Esophagus muscularis mucosa (tissue), 4 donors: Measurements from ENCODE around the gene P2RX4. TPM values are rescaled to one million over a fixed set of nuclear protein-coding genes. Genes with fewer than 3 reads are reported as not detected.
"Not testable (repeated sequence)": the region's sequence is repeated elsewhere in the genome, so short reads cannot be mapped to it uniquely, and the experiment has no call there.

Experiments
- DNase-seq: peaks from one replicate; pipeline ENCODE4 v3.0.0-alpha.2; 2017; ENCODE audit errors: extremely low spot score
- H3K27ac ChIP-seq, 4 donors: fragments of 200-600 bp; sonication (generic); replicated peaks in 1 of 4; 1 replicate in 3 of 4; 2 replicates in 1 of 4; pipeline ENCODE4 v1.5.1; 2016 to 2019; ENCODE audit warnings: mild to moderate bottlenecking in 1 of 4
- H3K27me3 ChIP-seq, 4 donors: fragments of 200-600 bp; sonication (generic); one replicate each; pipeline versions ENCODE4 v1.5.1 to v1.6.0; 2016 to 2019
- H3K36me3 ChIP-seq, 4 donors: fragments of 200-600 bp; sonication (generic); one replicate each; pipeline ENCODE4 v1.5.1; 2016 to 2019
- H3K4me1 ChIP-seq, 4 donors: fragments of 200-600 bp; sonication (generic); one replicate each; pipeline ENCODE4 v1.5.1; 2016 to 2019
- H3K4me3 ChIP-seq, 4 donors: fragments of 200-600 bp; sonication (generic); 1 replicate in 2 of 4; 2 replicates in 2 of 4; pipeline ENCODE4 v1.5.1; 2016 to 2019; ENCODE audit warnings: mild to moderate bottlenecking in 4 of 4, moderate library complexity in 1 of 4
- H3K9me3 ChIP-seq, 4 donors: fragments of 200-600 bp; sonication (generic); 1 replicate in 3 of 4; 2 replicates in 1 of 4; pipeline ENCODE4 v1.5.1; 2016 to 2019
- CTCF ChIP-seq, 3 experiments: fragments of 200-600 bp in 2 of 3; fragments of 450-650 bp in 1 of 3; sonication (generic) in 2 of 3; IDR thresholded peaks; one replicate each; pipeline ENCODE4 v1.5.1; 2017 to 2019; ENCODE audit warnings: antibody characterized with exemption in 3 of 3, mild to moderate bottlenecking in 2 of 3, moderate library complexity in 1 of 3
- EP300 ChIP-seq: sonication (generic); formaldehyde crosslinking; IDR thresholded peaks from one replicate; pipeline ENCODE4 v1.6.1; 2017; ENCODE audit warnings: antibody characterized with exemption
- POLR2A ChIP-seq: fragments of 450-650 bp; IDR thresholded peaks from one replicate; pipeline ENCODE4 v1.6.1; 2017; ENCODE audit warnings: antibody characterized with exemption, moderate library complexity, mild to moderate bottlenecking, low read depth
- POLR2AphosphoS5 ChIP-seq, 2 donors: sonication (generic); formaldehyde crosslinking; IDR thresholded peaks; one replicate each; pipeline ENCODE4 v1.6.1; 2017; ENCODE audit warnings: antibody characterized with exemption in 2 of 2
- WGBS: methylation state at CpG from one replicate; pipeline ENCODE4 v1.1.5; 2018; 5-methylcytosine and 5-hydroxymethylcytosine counted together
- intact Hi-C: fragments of 100-400 bp; cut with DNase I; formaldehyde crosslinking; loops from one replicate; pipeline ENCODE4 v1.15.1; 2023
- total RNA-seq, 4 donors: library from RNA; depleted of rRNA; stranded (reverse); fragments of >200 nt; gene quantifications; one replicate each; pipeline versions ENCODE4 v1.1.0 to v1.2.1, GENCODE V29; 2016

Gene P2RX4
- total RNA-seq, 4 donors from 2014 or later, result 26.8 to 41.9 (median 30.8) TPM

GRCh38 chr12:121253638-121254335 is 43.9 kb downstream of the P2RX4 start:
- no peak overlapping the region for H3K27ac ChIP-seq
- no peaks in the 10 kb centered on the region for H3K4me1 ChIP-seq
- DNase-seq, result no peak
- no peaks in the 10 kb centered on the region for H3K27me3 ChIP-seq
- H3K9me3 ChIP-seq, result no peaks in the 10 kb centered on the region
- no peak overlapping the region for H3K4me3 ChIP-seq
- no peak for TF ChIP-seq POLR2A
- no peak for TF ChIP-seq EP300
- TF ChIP-seq POLR2AphosphoS5 (IDR thresholded peaks at IDR 0.05), result no peak
- no peak for TF ChIP-seq CTCF (IDR thresholded peaks at IDR 0.05)
- 93% methylated on average over 11 of the region's 15 CpGs for WGBS
- peaks cover 31 to 96% (median 81%) of the 10 kb centered on the region in 4 donors for H3K36me3 ChIP-seq
- intact Hi-C loops, result no loop called here

- intact Hi-C loops, result no loop called here
- H3K36me3 ChIP-seq, result peaks cover 34 to 96% (median 80%) of the 10 kb centered on the region in 4 donors
- H3K4me1 ChIP-seq, result no peaks in the 10 kb centered on the region
- no peaks in the 10 kb centered on the region for H3K9me3 ChIP-seq
- no peak overlapping the region for H3K4me3 ChIP-seq
- no peak overlapping the region for H3K27ac ChIP-seq
- H3K27me3 ChIP-seq, result no peaks in the 10 kb centered on the region
- WGBS, result 98% methylated on average over 9 of the region's 9 CpGs
- TF ChIP-seq POLR2AphosphoS5 (IDR thresholded peaks at IDR 0.05) (no peak), POLR2A (no peak), CTCF (IDR thresholded peaks at IDR 0.05) (no peak), EP300 (no peak)
- no peak for DNase-seq
Measured at GRCh38 chr12:121255433-121255832, 45.5 kb downstream of the P2RX4 start.

DNA sequence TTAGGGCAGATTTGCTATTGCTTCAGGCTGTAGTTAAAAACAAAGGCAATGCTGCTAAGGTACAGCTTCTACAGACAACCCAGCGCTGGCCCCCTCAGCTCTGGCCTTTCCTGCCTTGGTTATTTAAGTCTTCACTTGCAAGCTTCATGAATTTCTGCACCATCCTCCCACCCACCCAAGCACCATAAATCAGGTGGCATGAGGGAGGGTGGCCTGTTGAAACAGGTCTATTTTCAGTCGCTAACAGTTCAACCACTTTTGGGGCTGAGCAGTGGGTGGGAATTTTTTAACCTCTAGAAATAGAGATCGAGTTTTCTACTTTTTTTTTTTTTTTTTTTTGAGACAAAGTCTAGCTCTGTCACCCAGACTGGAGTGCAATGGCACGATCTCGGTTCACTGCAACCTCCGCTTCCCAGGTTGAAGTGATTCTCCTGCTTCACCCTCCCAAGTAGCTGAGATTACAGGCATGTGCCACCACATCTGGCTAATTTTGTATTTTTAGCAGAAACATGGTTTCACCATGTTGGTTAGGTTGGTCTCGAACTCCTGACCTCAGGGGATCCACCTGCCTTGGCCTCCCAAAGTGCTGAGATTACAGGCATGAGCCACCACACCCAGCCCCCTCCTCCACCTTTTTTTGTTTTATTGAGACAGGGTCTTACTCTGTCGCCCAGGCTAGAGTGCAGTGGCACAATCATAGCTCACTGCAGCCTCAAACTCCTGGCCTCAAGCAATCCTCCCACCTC is 47.9 kb downstream of the P2RX4 start:
- intact Hi-C loops, DNase-seq: not testable (repeated sequence)
- peaks cover 35 to 96% (median 82%) of the 10 kb centered on the region in 4 donors for H3K36me3 ChIP-seq

DNA sequence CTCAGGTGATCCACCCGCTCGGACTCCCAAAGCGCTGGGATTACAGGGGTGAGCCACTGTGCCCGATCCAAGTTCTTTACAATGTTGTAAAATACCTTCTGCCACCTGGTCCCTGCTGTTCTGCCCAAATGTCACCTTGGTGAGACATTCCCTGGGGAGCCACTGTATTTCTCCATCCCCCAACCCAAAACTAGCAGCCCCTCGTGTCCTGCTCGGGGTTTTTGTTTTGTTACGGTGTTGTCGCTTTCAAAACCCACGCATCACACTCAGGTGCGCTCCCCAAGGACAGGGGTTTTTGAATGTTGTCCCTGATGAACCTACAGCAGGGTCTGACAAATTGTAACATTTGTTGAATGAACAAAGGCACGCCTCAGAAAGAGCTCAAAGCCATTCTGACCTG is 49.1 kb downstream of the P2RX4 start:
- DNase-seq, result no peak
- Histone ChIP-seq H3K36me3 (peaks cover 30 to 96% (median 82%) of the 10 kb centered on the region in 4 donors), H3K27ac (no peak overlapping the region), H3K9me3 (no peaks in the 10 kb centered on the region), H3K4me3 (no peak overlapping the region), H3K4me1 (no peaks in the 10 kb centered on the region), H3K27me3 (no peaks in the 10 kb centered on the region)
- TF ChIP-seq CTCF (IDR thresholded peaks at IDR 0.05), result no peak
- TF ChIP-seq POLR2AphosphoS5 (IDR thresholded peaks at IDR 0.05), result no peak
- TF ChIP-seq POLR2A, result no peak
- no peak for TF ChIP-seq EP300
- WGBS, result 96% methylated on average over 11 of the region's 11 CpGs
- intact Hi-C loops, result no loop called here

More for the DNA sequence above, 47.9 kb downstream of the P2RX4 start:
- H3K27me3 ChIP-seq, H3K9me3 ChIP-seq, H3K4me1 ChIP-seq, H3K4me3 ChIP-seq, H3K27ac ChIP-seq: not testable (repeated sequence)
- 94% methylated on average over 8 of the region's 8 CpGs for WGBS

DNA sequence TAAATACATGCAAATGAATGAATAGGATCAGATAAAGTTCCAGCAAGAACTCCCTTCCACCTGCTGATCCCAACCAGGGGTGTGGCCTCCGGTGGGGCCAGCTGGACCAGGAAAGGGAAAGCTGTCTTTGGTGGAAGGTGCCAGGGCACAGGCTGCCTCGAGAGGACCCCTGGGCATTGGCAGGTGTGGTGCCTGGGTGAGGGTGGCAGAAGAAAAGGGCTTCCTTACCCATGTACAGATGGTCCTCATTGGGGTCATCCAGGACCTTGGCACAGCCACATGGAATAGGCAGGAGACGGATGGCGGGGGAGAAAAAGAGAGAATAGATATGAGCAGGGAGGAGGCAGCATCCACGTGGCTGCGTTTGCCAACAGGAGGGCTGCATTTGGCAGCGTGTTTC is 50.2 kb downstream of the P2RX4 start:
- no peak overlapping the region for H3K27ac ChIP-seq
- DNase-seq, result no peak
- WGBS, result 92% methylated on average over 7 of the region's 7 CpGs
- intact Hi-C loops, result no loop called here
- TF ChIP-seq EP300 (no peak), POLR2AphosphoS5 (IDR thresholded peaks at IDR 0.05) (no peak), CTCF (IDR thresholded peaks at IDR 0.05) (no peak), POLR2A (no peak)
- H3K27me3 ChIP-seq, result no peaks in the 10 kb centered on the region
- H3K4me1 ChIP-seq, result no peaks in the 10 kb centered on the region
- no peaks in the 10 kb centered on the region for H3K9me3 ChIP-seq
- H3K36me3 ChIP-seq, result peaks cover 30 to 98% (median 79%) of the 10 kb centered on the region in 4 donors
- no peak overlapping the region for H3K4me3 ChIP-seq
